Endothelial cell of umbilical vein (primary cell): ENCODE measurements around the gene A1CF. TPM values are rescaled to one million over a fixed set of nuclear protein-coding genes. Genes with fewer than 3 reads are reported as not detected.

Source experiments
- BruUV-seq: library from RNA; stranded (reverse); fragments of 400-500 nt; replicated peaks from 2 replicates; lab custom pipeline; 2021; lab: Mats Ljungman, UMichigan
- CTCF ChIA-PET: fragments of 300-600, 350-600 bp; sonication (Branson Sonifier 250); formaldehyde crosslinking; loops from one replicate; lab custom pipeline; 2021; ENCODE audit warnings: antibody characterized with exemption, inconsistent platforms; lab: Charles Lee
- POLR2A ChIA-PET: fragments of 300-600, 350-600 bp; sonication (Branson Sonifier 250); formaldehyde crosslinking; loops from one replicate; lab custom pipeline; 2021; ENCODE audit warnings: antibody characterized with exemption, inconsistent platforms; lab: Charles Lee
- DNase-seq: peaks from one replicate; pipeline ENCODE4 v3.0.0-alpha.2; 2011; ENCODE audit warnings: low read depth, low spot score
- FAIRE-seq: peaks from 2 replicates; lab custom pipeline; 2011; peaks lifted over from hg19 to GRCh38; lab: Jason Lieb, UNC
- H2AFZ ChIP-seq: 2 replicates; pipeline ENCODE4 v1.6.0; 2012; ENCODE audit warnings: low read depth, low read length, control low read depth, inconsistent platforms
- H3K27ac ChIP-seq: 2 replicates; pipeline ENCODE4 v1.5.1; 2011; ENCODE audit warnings: low read depth, mild to moderate bottlenecking, control low read depth, low read length, moderate library complexity; ENCODE audit not compliant: insufficient read depth
- H3K27me3 ChIP-seq, 2 experiments: 2 replicates each; pipeline versions ENCODE4 v1.6.0 to v1.6.1; 2011; ENCODE audit warnings: low read length in 2 of 2, mixed read lengths in 1 of 2; ENCODE audit not compliant: control insufficient read depth in 2 of 2, insufficient read depth in 2 of 2
- H3K36me3 ChIP-seq, 2 experiments: 2 replicates in 1 of 2; 3 replicates in 1 of 2; pipeline ENCODE4 v1.5.1; 2011; ENCODE audit warnings: low read length in 2 of 2, mild to moderate bottlenecking in 1 of 2, moderate library complexity in 1 of 2; ENCODE audit not compliant: control insufficient read depth in 2 of 2, insufficient read depth in 2 of 2; ENCODE audit errors: extremely low read depth in 1 of 2
- H3K4me1 ChIP-seq: 3 replicates; pipeline ENCODE4 v1.5.1; 2011; ENCODE audit warnings: mild to moderate bottlenecking, low read length; ENCODE audit not compliant: control insufficient read depth, insufficient read depth; ENCODE audit errors: extremely low read depth
- H3K4me2 ChIP-seq: 2 replicates; pipeline ENCODE4 v1.6.1; 2011; ENCODE audit warnings: low read length, control low read depth, mixed read lengths; ENCODE audit not compliant: insufficient read depth
- H3K4me3 ChIP-seq, 3 experiments: fragments of 200-600 bp in 1 of 3; sonication (generic), shearing (Covaris generic) in 1 of 3; replicated peaks in 1 of 3; 2 replicates each; pipeline ENCODE4 v1.5.1; 2011 to 2016; ENCODE audit warnings: control low read depth in 3 of 3, low read length in 3 of 3, mild to moderate bottlenecking in 2 of 3, inconsistent platforms in 1 of 3, low read depth in 1 of 3, moderate library complexity in 1 of 3; ENCODE audit not compliant: insufficient read depth in 1 of 3
- H3K79me2 ChIP-seq: 2 replicates; pipeline ENCODE4 v1.6.0; 2012; ENCODE audit warnings: low read length, inconsistent platforms; ENCODE audit not compliant: control insufficient read depth, insufficient read depth
- H3K9ac ChIP-seq: replicated peaks from 2 replicates; pipeline ENCODE3; 2011; ENCODE audit warnings: low read length, control low read depth; ENCODE audit not compliant: insufficient read depth; ENCODE audit errors: extremely low read depth
- H3K9me1 ChIP-seq: replicated peaks from 3 replicates; pipeline ENCODE4 v1.6.0; 2011; ENCODE audit warnings: mild to moderate bottlenecking, low read length; ENCODE audit not compliant: control insufficient read depth, insufficient read depth; ENCODE audit errors: extremely low read depth
- H3K9me3 ChIP-seq: replicated peaks from 2 replicates; pipeline ENCODE4 v1.5.1; 2012; ENCODE audit warnings: low read length, inconsistent platforms; ENCODE audit not compliant: control insufficient read depth, insufficient read depth
- H4K20me1 ChIP-seq: replicated peaks from 2 replicates; pipeline ENCODE3; 2011; ENCODE audit warnings: mild to moderate bottlenecking, low read length; ENCODE audit not compliant: control insufficient read depth, insufficient read depth; ENCODE audit errors: extremely low read depth
- CTCF ChIP-seq, 2 donors: IDR thresholded peaks; 1 replicate in 1 of 2; 2 replicates in 1 of 2; pipeline ENCODE4 v1.5.1; 2011; ENCODE audit warnings: low read length in 2 of 2, mild to moderate bottlenecking in 2 of 2, moderate library complexity in 2 of 2, control low read depth in 1 of 2, inconsistent platforms in 1 of 2, low read depth in 1 of 2; ENCODE audit not compliant: insufficient read depth in 1 of 2; ENCODE audit errors: extremely low read depth in 1 of 2
- EZH2 ChIP-seq: IDR thresholded peaks from 2 replicates; pipeline ENCODE4 v1.6.1; 2012; ENCODE audit warnings: borderline replicate concordance, low read depth, mild to moderate bottlenecking, moderate library complexity, low read length, inconsistent platforms; ENCODE audit not compliant: severe bottlenecking
- FOS ChIP-seq: IDR thresholded peaks from 2 replicates; pipeline ENCODE4 v1.6.1; 2011; ENCODE audit warnings: mild to moderate bottlenecking, low read length, moderate library complexity, borderline replicate concordance; ENCODE audit not compliant: insufficient read depth
- GATA2 ChIP-seq: IDR thresholded peaks from 2 replicates; pipeline ENCODE4 v1.7.0; 2011; ENCODE audit warnings: low read depth, mild to moderate bottlenecking, moderate library complexity, mixed read lengths, low read length; ENCODE audit not compliant: insufficient read length, insufficient read depth
- JUN ChIP-seq: IDR thresholded peaks from 2 replicates; pipeline ENCODE4 v1.6.1; 2011; ENCODE audit warnings: borderline replicate concordance, low read depth; ENCODE audit not compliant: insufficient read length, insufficient read depth
- MAX ChIP-seq: IDR thresholded peaks from 2 replicates; pipeline ENCODE4 v1.6.1; 2011; ENCODE audit not compliant: insufficient read depth, insufficient read length
- MYC ChIP-seq: IDR thresholded peaks from one replicate; pipeline ENCODE4 v1.6.1; 2011; ENCODE audit warnings: mild to moderate bottlenecking, low read depth, low read length
- POLR2A ChIP-seq: IDR thresholded peaks from 2 replicates; pipeline ENCODE4 v1.6.1; 2012; ENCODE audit warnings: low read depth, mild to moderate bottlenecking, control low read depth, low read length
- POLR2AphosphoS5 ChIP-seq: IDR thresholded peaks from 2 replicates; pipeline ENCODE4 v1.6.1; 2012; ENCODE audit warnings: low read depth, mild to moderate bottlenecking, control low read depth, low read length, moderate library complexity; ENCODE audit not compliant: insufficient read depth
- dilution Hi-C: fragments of 300-500 bp; cut with MboI; formaldehyde crosslinking; loops from one replicate; pipeline ENCODE4 v1.15.0; 2019; ENCODE audit warnings: low sequenced_read_pairs; ENCODE audit not compliant: extremely low pct_ligation_motif_present
- intact Hi-C: fragments of 100-400 bp; cut with micrococcal nuclease; formaldehyde crosslinking; loops from one replicate; pipeline ENCODE4 v1.10.0; 2022
- polyA plus RNA-seq, 4 experiments: library from polyadenylated mRNA; depleted of rRNA in 3 of 4; stranded (reverse) in 3 of 4; unstranded in 1 of 4; fragments of >200 nt; gene quantifications; 2 replicates each; pipeline versions ENCODE4 v1.2.1 to v1.2.3, GENCODE V29; 2011 to 2012; ENCODE audit warnings: missing spikeins in 1 of 4
- total RNA-seq: library from RNA; stranded (reverse); gene quantifications from 2 replicates; pipeline ENCODE4 v1.2.3, GENCODE V29; 2021

A1CF gene
- total and polyA plus RNA-seq, 2 donors (not counting 3 experiments of a cell fraction or from before 2014, with no cell fraction given) = not detected

- Histone ChIP-seq H3K9me1 (no peaks in the 10 kb centered on the region), H3K4me1 (no peaks in the 10 kb centered on the region), H3K27me3 (peaks cover 5 to 9% of the 10 kb centered on the region in 2 experiments), H3K27ac (no peak overlapping the region), H2AFZ (no peak overlapping the region), H3K4me2 (no peak overlapping the region), H3K79me2 (no peaks in the 10 kb centered on the region), H3K4me3 (no peak overlapping the region), H3K9me3 (no peaks in the 10 kb centered on the region), H4K20me1 (no peaks in the 10 kb centered on the region), H3K9ac (no peak overlapping the region), H3K36me3 (no peaks in the 10 kb centered on the region)
- intact Hi-C loops (no loop called here), dilution Hi-C loops (no loop called here)
- TF ChIP-seq EZH2 (no peak), POLR2AphosphoS5 (no peak), FOS (no peak), GATA2 (no peak), MYC (no peak)
- FAIRE-seq (no peak), DNase-seq (no peak)
- ChIA-PET POLR2A (no interaction called here), CTCF (interaction anchor here (0.8 kb wide), 1 partner anchor 9 kb away, joined by 3 read pairs; no protein-coding TSS in a partner anchor)
- no TSS peak for BruUV-seq
Observed at GRCh38 chr10:50876429-50876828, 9.0 kb downstream of the A1CF start.

- Histone ChIP-seq H2AFZ (no peak overlapping the region), H4K20me1 (no peaks in the 10 kb centered on the region)
- POLR2A ChIA-PET = no interaction called here
Observed at GRCh38 chr10:50874723-50875122, 10.7 kb downstream of the A1CF start.

More at GRCh38 chr10:50874723-50875122, 10.7 kb downstream of the A1CF start:
- DNase-seq (no peak), FAIRE-seq (no peak)
- no peaks in the 10 kb centered on the region for H3K4me1 ChIP-seq
- H3K27me3 ChIP-seq = peaks cover 9 to 16% of the 10 kb centered on the region in 2 experiments
- H3K36me3 ChIP-seq = no peaks in the 10 kb centered on the region
- H3K79me2 ChIP-seq = no peaks in the 10 kb centered on the region
- no TSS peak for BruUV-seq
- CTCF ChIA-PET = no interaction called here
- no peaks in the 10 kb centered on the region for H3K9me1 ChIP-seq
- no peaks in the 10 kb centered on the region for H3K9me3 ChIP-seq
- H3K9ac ChIP-seq = no peak overlapping the region
- no peak overlapping the region for H3K4me3 ChIP-seq
- no peak for TF ChIP-seq JUN
- no peak for TF ChIP-seq CTCF (IDR thresholded peaks at IDR 0.05; ENCODE audit: extremely low read depth in 1 of 2, insufficient read depth in 1 of 2, low read depth in 1 of 2, low read length in 2 of 2)
- TF ChIP-seq MYC = no peak
- no peak for TF ChIP-seq POLR2AphosphoS5
- no peak for TF ChIP-seq FOS
- no peak for TF ChIP-seq MAX
- TF ChIP-seq EZH2 = no peak
- TF ChIP-seq GATA2 = no peak
- no peak for TF ChIP-seq POLR2A
- dilution Hi-C loops = no loop called here
- intact Hi-C loops = no loop called here
- no peak overlapping the region for H3K4me2 ChIP-seq
- no peak overlapping the region for H3K27ac ChIP-seq
